AML-193 (cell line): ENCODE results near the gene CHCHD3.
"Not testable (repeated sequence)": the region's sequence is repeated elsewhere in the genome, so short reads cannot be mapped to it uniquely, and the experiment has no call there.

Experiments used
- DNase-seq, 2 experiments: peaks; one replicate each; lab custom pipeline; 2025; lab: John Stamatoyannopoulos, UW

CHCHD3 gene

GRCh38 chr7:132901241-132901640 lies 180.6 kb downstream of the CHCHD3 start:
- DNase-seq = no peak

- no peak for DNase-seq
These were observed 182.1 kb downstream of the CHCHD3 start for GRCh38 chr7:132899833-132900232.

- not testable (repeated sequence) for DNase-seq
These were observed 183.2 kb downstream of the CHCHD3 start for GRCh38 chr7:132898641-132899175.

GRCh38 chr7:132897093-132897687 lies 184.7 kb downstream of the CHCHD3 start:
- DNase-seq = no peak

DNA sequence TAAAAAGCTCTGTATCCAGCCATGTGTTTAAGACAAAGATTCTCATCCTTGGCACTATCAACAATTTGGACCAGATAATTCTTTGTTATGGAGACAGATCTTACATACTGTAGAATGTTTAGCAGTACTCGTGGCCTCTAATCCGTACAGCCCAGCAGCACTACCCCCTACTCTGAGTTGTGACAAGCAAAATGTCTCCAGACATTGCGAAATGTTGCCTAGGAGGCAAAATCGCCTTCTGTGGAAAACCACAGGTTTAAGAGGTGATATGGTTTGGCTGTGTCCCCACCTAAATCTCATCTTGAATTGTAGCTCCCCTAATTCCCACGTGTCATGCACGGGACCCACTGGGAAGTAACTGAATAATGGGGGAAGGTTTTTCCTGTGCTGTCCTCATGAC lies 186.7 kb downstream of the CHCHD3 start:
- no peak for DNase-seq

- no peak for DNase-seq
These were observed 188.3 kb downstream of the CHCHD3 start for GRCh38 chr7:132893560-132893959.

DNA sequence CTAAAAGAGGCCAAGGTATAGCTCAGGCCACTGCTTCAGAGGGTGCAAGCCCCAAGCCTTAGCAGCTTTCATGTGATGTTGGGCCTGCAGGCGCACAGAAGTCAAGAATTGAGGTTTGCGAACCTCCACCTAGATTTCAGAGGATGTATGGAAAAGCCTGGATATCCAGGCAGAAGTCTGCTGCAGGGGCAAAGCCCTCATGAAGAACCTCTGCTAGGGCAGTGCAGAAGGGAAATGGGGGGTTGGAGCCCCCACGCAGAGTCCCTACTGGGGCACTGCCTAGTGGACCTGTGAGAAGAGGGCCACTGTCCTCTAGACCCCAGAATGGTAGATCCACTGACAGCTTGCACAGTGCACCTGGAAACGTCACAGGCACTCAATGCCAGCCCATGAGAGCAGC lies 189.1 kb downstream of the CHCHD3 start:
- DNase-seq = not testable (repeated sequence)

GRCh38 chr7:132891554-132891953 lies 190.3 kb downstream of the CHCHD3 start:
- no peak for DNase-seq

GRCh38 chr7:132882714-132883428 lies 199.0 kb downstream of the CHCHD3 start:
- DNase-seq = no peak

DNA sequence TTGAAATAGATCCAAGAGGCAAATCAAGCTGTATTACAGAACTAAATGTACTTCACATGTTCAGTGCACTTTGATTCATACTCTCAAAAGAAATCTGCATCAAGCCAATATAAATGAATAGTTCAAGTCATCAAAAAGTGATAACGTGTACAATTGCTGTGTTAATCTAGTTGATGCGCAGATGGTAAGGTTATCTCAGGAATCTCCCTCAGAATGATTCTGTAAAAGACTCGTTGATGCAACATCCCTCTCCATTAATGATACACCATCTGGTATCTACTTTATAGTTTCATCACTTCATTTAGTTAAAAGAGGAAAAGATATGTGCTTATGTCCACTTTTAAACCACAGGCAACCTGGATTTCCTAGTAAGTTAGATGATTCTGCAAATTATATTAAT lies 200.6 kb downstream of the CHCHD3 start:
- DNase-seq = no peak

GRCh38 chr7:132879579-132879978 lies 202.3 kb downstream of the CHCHD3 start:
- no peak for DNase-seq

- no peak for DNase-seq
These were observed 203.5 kb downstream of the CHCHD3 start for GRCh38 chr7:132878204-132878919.

DNA sequence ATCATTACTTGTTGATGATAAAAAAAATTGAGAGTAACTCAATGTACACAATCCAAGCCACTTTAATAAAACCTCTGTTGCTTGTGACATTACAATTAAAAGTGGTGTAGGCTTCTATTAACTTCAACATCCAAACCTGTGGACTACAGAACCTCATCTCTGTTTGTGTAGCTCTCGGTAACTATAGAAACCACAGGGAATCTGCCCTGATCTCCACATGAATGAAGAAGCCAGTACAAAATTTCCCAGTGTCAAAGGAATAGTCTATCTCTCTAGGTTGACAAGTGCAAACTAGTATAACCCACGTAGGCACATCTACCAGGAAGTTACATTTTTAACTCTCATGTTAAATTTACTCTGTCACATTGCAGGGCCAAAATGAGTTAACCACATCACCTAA lies 204.3 kb downstream of the CHCHD3 start:
- DNase-seq = no peak

GRCh38 chr7:132876576-132876975 lies 205.3 kb downstream of the CHCHD3 start:
- no peak for DNase-seq

- no peak for DNase-seq
These were observed 209.9 kb downstream of the CHCHD3 start for GRCh38 chr7:132872034-132872433.

- DNase-seq = no peak
These were observed 210.5 kb downstream of the CHCHD3 start for GRCh38 chr7:132871419-132871818.

- DNase-seq = no peak
These were observed 212.6 kb downstream of the CHCHD3 start for GRCh38 chr7:132869166-132869861.

DNA sequence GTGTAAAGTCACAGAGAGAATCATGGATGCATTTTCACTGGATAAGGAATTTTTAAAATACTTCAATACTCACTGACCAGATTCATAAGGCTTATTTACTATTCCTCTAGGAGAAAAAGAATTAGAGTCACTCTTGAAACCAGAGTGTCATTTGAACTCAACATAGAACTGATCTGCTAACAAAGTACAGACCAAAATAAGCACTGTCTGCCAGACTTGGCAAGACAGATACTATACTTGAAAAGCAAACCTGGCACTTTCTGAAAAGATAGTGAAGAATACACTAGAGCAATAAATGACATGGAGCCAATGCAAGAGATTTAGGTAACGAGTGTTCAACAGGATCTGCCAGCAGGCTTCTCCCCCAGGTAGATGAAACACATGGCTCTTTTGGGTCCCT lies 215.3 kb downstream of the CHCHD3 start:
- no peak for DNase-seq

DNA sequence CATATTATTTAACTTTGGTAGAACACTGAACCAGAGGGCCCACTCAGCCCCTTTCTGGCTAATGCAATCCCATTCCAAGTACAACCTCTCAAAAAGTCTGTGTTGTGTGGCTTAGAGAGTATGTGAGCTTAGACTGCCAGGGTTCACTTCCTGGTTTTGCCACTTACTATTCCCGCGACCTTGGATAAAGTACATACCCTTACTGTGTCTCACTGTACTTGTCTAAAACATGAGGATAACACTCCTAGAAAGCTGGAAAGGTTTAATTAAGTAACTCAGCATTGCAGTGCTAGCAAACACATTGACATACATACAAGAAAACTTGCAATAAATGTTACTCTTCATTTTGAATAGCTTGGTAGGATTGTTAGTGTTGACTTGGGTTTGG lies 215.8 kb downstream of the CHCHD3 start:
- DNase-seq = no peak

GRCh38 chr7:132865366-132866143 lies 216.3 kb downstream of the CHCHD3 start:
- no peak for DNase-seq

DNA sequence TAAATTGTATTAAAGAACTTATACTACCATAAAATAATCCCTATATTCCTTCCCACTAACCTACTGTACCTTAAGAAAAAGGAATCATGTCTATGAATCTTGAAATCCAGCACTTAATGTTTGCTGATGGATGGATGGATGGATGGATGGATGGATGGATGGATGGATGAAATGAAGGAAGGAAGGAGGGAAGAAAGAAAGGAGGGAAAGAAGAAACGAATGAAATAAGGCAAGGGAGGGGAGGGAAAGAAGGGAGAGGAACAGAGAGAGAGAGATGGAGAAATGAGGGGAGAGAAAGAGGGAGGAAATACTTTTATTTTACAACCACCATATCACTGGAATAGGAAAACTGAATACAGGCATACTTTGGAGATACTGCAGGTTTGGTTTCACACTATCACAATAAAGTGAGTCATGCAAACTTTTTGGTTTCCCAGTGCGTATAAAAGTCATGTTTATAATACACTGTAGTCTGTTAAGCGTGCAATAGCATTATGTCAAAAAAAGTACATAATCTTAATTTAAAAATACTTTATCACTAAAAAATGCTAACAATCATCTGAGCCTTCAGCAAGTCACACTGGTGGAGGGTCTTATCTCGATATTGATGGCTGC lies 219.8 kb downstream of the CHCHD3 start:
- no peak for DNase-seq
